ENCODE results near the gene SDHB. TPM values are rescaled to one million over a fixed set of nuclear protein-coding genes. Genes with fewer than 3 reads are reported as not detected.

The SDHB gene
- total and polyA plus RNA-seq, 4 donors, result 55.1 to 130 (median 71.7) TPM

DNA sequence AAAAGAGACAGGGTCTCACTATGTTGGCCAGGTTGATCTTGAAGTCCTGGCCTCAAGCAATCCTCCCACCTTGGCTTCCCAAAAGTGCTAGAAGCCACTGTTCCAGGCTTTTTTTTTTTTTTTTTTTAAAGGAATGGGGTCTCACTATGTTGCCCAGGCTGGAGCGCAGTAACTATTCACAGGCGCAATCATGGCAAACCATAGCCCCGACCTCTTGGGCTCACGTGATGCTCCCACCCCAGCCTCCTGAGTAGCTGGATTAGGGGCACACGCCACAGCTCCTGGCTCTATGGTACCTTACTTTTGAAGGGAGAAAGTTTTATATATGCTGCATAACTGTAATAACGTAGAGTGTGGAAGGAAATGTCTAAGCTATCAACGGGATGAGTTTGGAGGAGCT lies 36.4 kb downstream of the SDHB start:
- H3K27me3 ChIP-seq (ENCODE audit: control insufficient read depth in 1 of 2, insufficient read depth in 2 of 2, low read length in 1 of 2), result no peaks in the 10 kb centered on the region
- H3K27ac ChIP-seq (ENCODE audit: low read depth in 1 of 2, low read length in 2 of 2), result no peak overlapping the region
- 91 to 94% methylated on average over 7 of the region's 7 CpGs for WGBS, 2 donors
- peaks cover 6 to 12% of the 10 kb centered on the region in 2 donors for H3K36me3 ChIP-seq (ENCODE audit: control insufficient read depth in 1 of 2, insufficient read depth in 2 of 2, low read length in 1 of 2)
- no peak overlapping the region for H3K4me3 ChIP-seq (ENCODE audit: low read length in 2 of 2)
- H3K4me1 ChIP-seq (ENCODE audit: control insufficient read depth in 1 of 2, insufficient read depth in 2 of 2, low read length in 2 of 2), result no peaks in the 10 kb centered on the region
- no peak for ATAC-seq (ENCODE audit: low FRiP score)
- DNase-seq, result no peak
- no peaks in the 10 kb centered on the region for H3K9me3 ChIP-seq (ENCODE audit: control insufficient read depth, low read length)
- intact Hi-C loops (cut with DNase I), result no loop called here

DNA sequence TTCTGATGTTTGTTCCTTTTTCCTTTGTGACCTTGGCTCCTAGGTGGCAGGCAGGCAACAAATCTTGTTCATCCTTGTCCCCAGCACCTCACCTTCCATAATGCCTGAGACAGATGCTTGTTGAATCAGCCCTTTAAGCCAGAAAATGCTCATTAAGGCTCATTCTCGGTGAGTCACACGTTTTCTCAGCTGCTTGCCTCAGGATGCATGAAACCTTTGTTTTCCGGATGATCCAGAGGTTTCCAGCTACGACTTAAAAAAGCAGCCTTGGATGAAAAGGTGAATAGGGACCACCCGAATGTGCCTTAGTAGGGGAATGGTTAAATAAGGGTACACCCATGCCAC lies 37.5 kb downstream of the SDHB start:
- Histone ChIP-seq H3K9me3 (ENCODE audit: control insufficient read depth, low read length) (no peaks in the 10 kb centered on the region), H3K4me3 (ENCODE audit: low read length in 2 of 2) (no peak overlapping the region), H3K27ac (ENCODE audit: low read depth in 1 of 2, low read length in 2 of 2) (no peak overlapping the region), H3K4me1 (ENCODE audit: control insufficient read depth in 1 of 2, insufficient read depth in 2 of 2, low read length in 2 of 2) (no peaks in the 10 kb centered on the region), H3K27me3 (ENCODE audit: control insufficient read depth in 1 of 2, insufficient read depth in 2 of 2, low read length in 1 of 2) (no peaks in the 10 kb centered on the region), H3K36me3 (ENCODE audit: control insufficient read depth in 1 of 2, insufficient read depth in 2 of 2, low read length in 1 of 2) (peaks cover 5 to 6% of the 10 kb centered on the region in 2 donors)
- intact Hi-C loops (cut with DNase I), result no loop called here
- WGBS, 2 donors, result 58 to 63% methylated on average over 5 of the region's 5 CpGs
- DNase-seq, result no peak
- no peak for ATAC-seq (ENCODE audit: low FRiP score)

- ATAC-seq (ENCODE audit: low FRiP score) (no peak), DNase-seq (peak in 1 of 2 donors; percentile 13)
- intact Hi-C loops (cut with DNase I), result loop anchor here in 1 of 2 donors (5.0 kb wide), 1 partner anchor 48 kb away; no protein-coding TSS in a partner anchor
- H3K27me3 ChIP-seq (ENCODE audit: control insufficient read depth in 1 of 2, insufficient read depth in 2 of 2, low read length in 1 of 2), result no peaks in the 10 kb centered on the region
- H3K4me1 ChIP-seq (ENCODE audit: control insufficient read depth in 1 of 2, insufficient read depth in 2 of 2, low read length in 2 of 2), result no peaks in the 10 kb centered on the region
- H3K9me3 ChIP-seq (ENCODE audit: control insufficient read depth, low read length), result no peaks in the 10 kb centered on the region
- no peaks in the 10 kb centered on the region for H3K36me3 ChIP-seq (ENCODE audit: control insufficient read depth in 1 of 2, insufficient read depth in 2 of 2, low read length in 1 of 2)
- no peak overlapping the region for H3K27ac ChIP-seq (ENCODE audit: low read depth in 1 of 2, low read length in 2 of 2)
- 73 to 74% methylated on average over 10 of the region's 10 CpGs for WGBS, 2 donors
- H3K4me3 ChIP-seq (ENCODE audit: low read length in 2 of 2), result no peak overlapping the region
Observed at GRCh38 chr1:17014671-17015567, 38.9 kb downstream of the SDHB start.

GRCh38 chr1:17013491-17014320 lies 40.1 kb downstream of the SDHB start:
- Histone ChIP-seq H3K36me3 (ENCODE audit: control insufficient read depth in 1 of 2, insufficient read depth in 2 of 2, low read length in 1 of 2) (no peaks in the 10 kb centered on the region), H3K27ac (ENCODE audit: low read depth in 1 of 2, low read length in 2 of 2) (no peak overlapping the region), H3K4me1 (ENCODE audit: control insufficient read depth in 1 of 2, insufficient read depth in 2 of 2, low read length in 2 of 2) (no peaks in the 10 kb centered on the region), H3K9me3 (ENCODE audit: control insufficient read depth, low read length) (no peaks in the 10 kb centered on the region), H3K27me3 (ENCODE audit: control insufficient read depth in 1 of 2, insufficient read depth in 2 of 2, low read length in 1 of 2) (no peaks in the 10 kb centered on the region), H3K4me3 (ENCODE audit: low read length in 2 of 2) (no peak overlapping the region)
- ATAC-seq (ENCODE audit: low FRiP score) (no peak), DNase-seq (peak in 1 of 2 donors; percentile 50)
- WGBS, 2 donors, result 90% methylated on average over 13 of the region's 13 CpGs
- intact Hi-C loops (cut with DNase I), result loop anchor here in 1 of 2 donors (2.0 to 5.0 kb wide), 2 partner anchors 39 to 46 kb away; no protein-coding TSS in a partner anchor

- ATAC-seq (ENCODE audit: low FRiP score) (no peak), DNase-seq (peak in 1 of 2 donors; percentile 64)
- Histone ChIP-seq H3K9me3 (ENCODE audit: control insufficient read depth, low read length) (no peaks in the 10 kb centered on the region), H3K27me3 (ENCODE audit: control insufficient read depth in 1 of 2, insufficient read depth in 2 of 2, low read length in 1 of 2) (no peaks in the 10 kb centered on the region), H3K36me3 (ENCODE audit: control insufficient read depth in 1 of 2, insufficient read depth in 2 of 2, low read length in 1 of 2) (no peaks in the 10 kb centered on the region), H3K4me1 (ENCODE audit: control insufficient read depth in 1 of 2, insufficient read depth in 2 of 2, low read length in 2 of 2) (no peaks in the 10 kb centered on the region), H3K4me3 (ENCODE audit: low read length in 2 of 2) (no peak overlapping the region), H3K27ac (ENCODE audit: low read depth in 1 of 2, low read length in 2 of 2) (no peak overlapping the region)
- intact Hi-C loops (cut with DNase I), result loop anchor here in 1 of 2 donors (2.0 to 5.0 kb wide), 2 partner anchors 40 to 46 kb away; no protein-coding TSS in a partner anchor
- WGBS, 2 donors, result 68 to 69% methylated on average over 9 of the region's 9 CpGs
Observed at GRCh38 chr1:17012775-17013490, 40.9 kb downstream of the SDHB start.

- Histone ChIP-seq H3K4me3 (ENCODE audit: low read length in 2 of 2) (peak within 1 kb of the TSS; percentile 87 to 88), H3K27me3 (ENCODE audit: control insufficient read depth in 1 of 2, insufficient read depth in 2 of 2, low read length in 1 of 2) (no peaks in the 10 kb centered on the region), H3K9me3 (ENCODE audit: control insufficient read depth, low read length) (no peaks in the 10 kb centered on the region), H3K4me1 (ENCODE audit: control insufficient read depth in 1 of 2, insufficient read depth in 2 of 2, low read length in 2 of 2) (no peaks in the 10 kb centered on the region), H3K27ac (ENCODE audit: low read depth in 1 of 2, low read length in 2 of 2) (no peak within 1 kb of the TSS), H3K36me3 (ENCODE audit: control insufficient read depth in 1 of 2, insufficient read depth in 2 of 2, low read length in 1 of 2) (no peaks in the 10 kb centered on the region)
- intact Hi-C loops (cut with DNase I), result loop anchor here in 1 of 2 donors (2.0 to 5.0 kb wide), 2 partner anchors 41 to 44 kb away; no protein-coding TSS in a partner anchor
- peak; percentile 90 for ATAC-seq (ENCODE audit: low FRiP score)
- WGBS, 2 donors, result 0 to 1% methylated on average over 65 to 94 of the region's 94 CpGs
- peak; percentile 84 to 90 for DNase-seq
Observed at GRCh38 chr1:17011439-17012307, 42.2 kb downstream of the SDHB start, which contains the start of gene ATP13A2. ATP13A2 (minus strand) TSS chr1:17011928; CDS start chr1:17011738, 190 bp downstream.

DNA sequence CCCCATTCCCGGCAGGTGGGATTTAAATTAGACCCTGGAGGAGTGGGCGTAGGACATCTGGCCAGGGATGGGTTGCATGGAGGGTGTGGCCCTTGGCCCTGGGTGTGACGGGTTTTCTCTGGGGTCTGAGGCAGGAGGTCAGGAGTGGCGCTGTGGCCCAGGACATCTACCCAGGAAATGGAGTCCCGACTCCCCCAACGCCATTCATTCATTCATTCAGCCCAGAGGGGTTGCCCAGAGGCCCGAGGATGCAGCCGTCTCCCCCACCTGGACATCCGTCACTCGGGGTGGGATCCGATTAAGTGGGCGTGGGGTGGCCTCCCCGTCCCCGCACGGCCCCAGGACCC lies 42.8 kb downstream of the SDHB start:
- H3K4me1 ChIP-seq (ENCODE audit: control insufficient read depth in 1 of 2, insufficient read depth in 2 of 2, low read length in 2 of 2), result no peaks in the 10 kb centered on the region
- ATAC-seq (ENCODE audit: low FRiP score), result no peak
- no peak for DNase-seq

More for the DNA sequence above, 42.8 kb downstream of the SDHB start:
- Histone ChIP-seq H3K27ac (ENCODE audit: low read depth in 1 of 2, low read length in 2 of 2) (no peak overlapping the region), H3K4me3 (ENCODE audit: low read length in 2 of 2) (peak overlapping the region; percentile 87 to 88), H3K36me3 (ENCODE audit: control insufficient read depth in 1 of 2, insufficient read depth in 2 of 2, low read length in 1 of 2) (no peaks in the 10 kb centered on the region), H3K9me3 (ENCODE audit: control insufficient read depth, low read length) (no peaks in the 10 kb centered on the region), H3K27me3 (ENCODE audit: control insufficient read depth in 1 of 2, insufficient read depth in 2 of 2, low read length in 1 of 2) (no peaks in the 10 kb centered on the region)
- intact Hi-C loops (cut with DNase I), result loop anchor here in 1 of 2 donors (5.0 kb wide), 1 partner anchor 44 kb away; no protein-coding TSS in a partner anchor
- WGBS, 2 donors, result 1 to 2% methylated on average over 15 of the region's 15 CpGs
